ENCODE results near the gene ADSS1.
"Not testable (repeated sequence)": the region's sequence is repeated elsewhere in the genome, so short reads cannot be mapped to it uniquely, and the experiment has no call there.

ADSS1 gene

GRCh38 chr14:104718147-104718546, 5.9 kb upstream of the ADSS1 start:
- no peak for DNase-seq

- no peak for DNase-seq
Measured at GRCh38 chr14:104718871-104719270, 5.2 kb upstream of the ADSS1 start.

- DNase-seq: no peak
Measured at GRCh38 chr14:104719343-104719742, 4.7 kb upstream of the ADSS1 start.

GRCh38 chr14:104721505-104722431, 2.3 kb upstream of the ADSS1 start:
- DNase-seq: no peak

- no peak for DNase-seq
Measured at GRCh38 chr14:104722938-104723650, 935 bp upstream of the ADSS1 start.

GRCh38 chr14:104724407-104724980, 465 bp downstream of the ADSS1 start:
- DNase-seq: no peak

- DNase-seq: no peak
Measured at GRCh38 chr14:104724981-104725771, 1.1 kb downstream of the ADSS1 start.

- no peak for DNase-seq
Measured at GRCh38 chr14:104725772-104726548, 1.9 kb downstream of the ADSS1 start.

GRCh38 chr14:104726600-104727451, 2.8 kb downstream of the ADSS1 start:
- no peak for DNase-seq

GRCh38 chr14:104728631-104729030, 4.6 kb downstream of the ADSS1 start:
- DNase-seq: no peak

- DNase-seq: not testable (repeated sequence)
Measured at GRCh38 chr14:104729176-104729834, 5.3 kb downstream of the ADSS1 start.

- no peak for DNase-seq
Measured at GRCh38 chr14:104729835-104730181, 5.8 kb downstream of the ADSS1 start.

- DNase-seq: no peak
Measured at GRCh38 chr14:104730487-104730886, 6.5 kb downstream of the ADSS1 start.

- peak; percentile 29 for DNase-seq
Measured at GRCh38 chr14:104731320-104732294, 7.6 kb downstream of the ADSS1 start.

- peak; percentile 81 for DNase-seq
Measured at GRCh38 chr14:104732355-104732804, 8.4 kb downstream of the ADSS1 start.

GRCh38 chr14:104732931-104733681, 9.1 kb downstream of the ADSS1 start:
- DNase-seq: no peak

- no peak for DNase-seq
Measured at GRCh38 chr14:104734051-104734587, 10.1 kb downstream of the ADSS1 start.

- DNase-seq: no peak
Measured at GRCh38 chr14:104734601-104734990, 10.6 kb downstream of the ADSS1 start.
